IPS DF 4.7 (cell line): ENCODE data around the gene IL3.

ENCODE experiments used
- DNase-seq: peaks from one replicate; pipeline ENCODE4 v3.0.0-alpha.2; 2013; ENCODE audit warnings: low spot score; ENCODE audit errors: extremely low read depth

The IL3 gene

GRCh38 chr5:132110930-132111329, 50.5 kb downstream of the IL3 start:
- DNase-seq = no peak

- no peak for DNase-seq
Measured at GRCh38 chr5:132112111-132112510, 51.7 kb downstream of the IL3 start.
